ENCODE results near the gene CLC.

- TF ChIP-seq REST (IDR thresholded peaks at IDR 0.05; ENCODE audit: borderline replicate concordance in 1 of 2, low read depth in 1 of 2, low read length in 2 of 2): no peak
- no peak for TF ChIP-seq JUN (CRISPR knock-in tag; IDR thresholded peaks at IDR 0.05)
- TF ChIP-seq, protein P1, sequence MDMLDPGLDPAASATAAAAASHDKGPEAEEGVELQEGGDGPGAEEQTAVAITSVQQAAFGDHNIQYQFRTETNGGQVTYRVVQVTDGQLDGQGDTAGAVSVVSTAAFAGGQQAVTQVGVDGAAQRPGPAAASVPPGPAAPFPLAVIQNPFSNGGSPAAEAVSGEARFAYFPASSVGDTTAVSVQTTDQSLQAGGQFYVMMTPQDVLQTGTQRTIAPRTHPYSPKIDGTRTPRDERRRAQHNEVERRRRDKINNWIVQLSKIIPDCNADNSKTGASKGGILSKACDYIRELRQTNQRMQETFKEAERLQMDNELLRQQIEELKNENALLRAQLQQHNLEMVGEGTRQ (IDR thresholded peaks at IDR 0.05; ENCODE audit: low read depth, low read length): no peak
- TF ChIP-seq, protein P1 (CRISPR knock-in tag; IDR thresholded peaks at IDR 0.05; ENCODE audit: borderline replicate concordance): no peak
- TF ChIP-seq ZNF382 (CRISPR knock-in tag; IDR thresholded peaks at IDR 0.05; ENCODE audit: borderline replicate concordance): no peak
- TF ChIP-seq ZNF234 (CRISPR knock-in tag; conservative IDR thresholded peaks at IDR 0.05): no peak
- TF ChIP-seq ZNF660 (CRISPR knock-in tag; IDR thresholded peaks at IDR 0.05; ENCODE audit: borderline replicate concordance, low read depth): no peak
- TF ChIP-seq, protein P2, sequence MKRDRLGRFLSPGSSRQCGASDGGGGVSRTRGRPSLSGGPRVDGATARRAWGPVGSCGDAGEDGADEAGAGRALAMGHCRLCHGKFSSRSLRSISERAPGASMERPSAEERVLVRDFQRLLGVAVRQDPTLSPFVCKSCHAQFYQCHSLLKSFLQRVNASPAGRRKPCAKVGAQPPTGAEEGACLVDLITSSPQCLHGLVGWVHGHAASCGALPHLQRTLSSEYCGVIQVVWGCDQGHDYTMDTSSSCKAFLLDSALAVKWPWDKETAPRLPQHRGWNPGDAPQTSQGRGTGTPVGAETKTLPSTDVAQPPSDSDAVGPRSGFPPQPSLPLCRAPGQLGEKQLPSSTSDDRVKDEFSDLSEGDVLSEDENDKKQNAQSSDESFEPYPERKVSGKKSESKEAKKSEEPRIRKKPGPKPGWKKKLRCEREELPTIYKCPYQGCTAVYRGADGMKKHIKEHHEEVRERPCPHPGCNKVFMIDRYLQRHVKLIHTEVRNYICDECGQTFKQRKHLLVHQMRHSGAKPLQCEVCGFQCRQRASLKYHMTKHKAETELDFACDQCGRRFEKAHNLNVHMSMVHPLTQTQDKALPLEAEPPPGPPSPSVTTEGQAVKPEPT (CRISPR knock-in tag; IDR thresholded peaks at IDR 0.05; ENCODE audit: low read depth): no peak
- no peak for TF ChIP-seq CTCF (CRISPR knock-in tag; IDR thresholded peaks at IDR 0.05)
- TF ChIP-seq, protein P3, sequence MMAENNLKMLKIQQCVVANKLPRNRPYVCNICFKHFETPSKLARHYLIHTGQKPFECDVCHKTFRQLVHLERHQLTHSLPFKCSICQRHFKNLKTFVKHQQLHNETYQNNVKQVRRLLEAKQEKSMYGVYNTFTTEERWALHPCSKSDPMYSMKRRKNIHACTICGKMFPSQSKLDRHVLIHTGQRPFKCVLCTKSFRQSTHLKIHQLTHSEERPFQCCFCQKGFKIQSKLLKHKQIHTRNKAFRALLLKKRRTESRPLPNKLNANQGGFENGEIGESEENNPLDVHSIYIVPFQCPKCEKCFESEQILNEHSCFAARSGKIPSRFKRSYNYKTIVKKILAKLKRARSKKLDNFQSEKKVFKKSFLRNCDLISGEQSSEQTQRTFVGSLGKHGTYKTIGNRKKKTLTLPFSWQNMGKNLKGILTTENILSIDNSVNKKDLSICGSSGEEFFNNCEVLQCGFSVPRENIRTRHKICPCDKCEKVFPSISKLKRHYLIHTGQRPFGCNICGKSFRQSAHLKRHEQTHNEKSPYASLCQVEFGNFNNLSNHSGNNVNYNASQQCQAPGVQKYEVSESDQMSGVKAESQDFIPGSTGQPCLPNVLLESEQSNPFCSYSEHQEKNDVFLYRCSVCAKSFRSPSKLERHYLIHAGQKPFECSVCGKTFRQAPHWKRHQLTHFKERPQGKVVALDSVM (CRISPR knock-in tag; IDR thresholded peaks at IDR 0.05): no peak
- no peak for TF ChIP-seq MTA1 (CRISPR knock-in tag; IDR thresholded peaks at IDR 0.05; ENCODE audit: borderline replicate concordance)
- TF ChIP-seq, protein P4, sequence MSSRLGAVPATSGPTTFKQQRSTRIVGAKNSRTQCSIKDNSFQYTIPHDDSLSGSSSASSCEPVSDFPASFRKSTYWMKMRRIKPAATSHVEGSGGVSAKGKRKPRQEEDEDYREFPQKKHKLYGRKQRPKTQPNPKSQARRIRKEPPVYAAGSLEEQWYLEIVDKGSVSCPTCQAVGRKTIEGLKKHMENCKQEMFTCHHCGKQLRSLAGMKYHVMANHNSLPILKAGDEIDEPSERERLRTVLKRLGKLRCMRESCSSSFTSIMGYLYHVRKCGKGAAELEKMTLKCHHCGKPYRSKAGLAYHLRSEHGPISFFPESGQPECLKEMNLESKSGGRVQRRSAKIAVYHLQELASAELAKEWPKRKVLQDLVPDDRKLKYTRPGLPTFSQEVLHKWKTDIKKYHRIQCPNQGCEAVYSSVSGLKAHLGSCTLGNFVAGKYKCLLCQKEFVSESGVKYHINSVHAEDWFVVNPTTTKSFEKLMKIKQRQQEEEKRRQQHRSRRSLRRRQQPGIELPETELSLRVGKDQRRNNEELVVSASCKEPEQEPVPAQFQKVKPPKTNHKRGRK (CRISPR knock-in tag; IDR thresholded peaks at IDR 0.05): no peak
- no peak for TF ChIP-seq NFATC3 (CRISPR knock-in tag; IDR thresholded peaks at IDR 0.05)
- TF ChIP-seq POLR2AphosphoS5 (IDR thresholded peaks at IDR 0.05; ENCODE audit: low read depth, low read length): no peak
Measured at GRCh38 chr19:39759457-39760184, 21.8 kb upstream of the CLC start.
